NCI-H510A treated with DMSO at 0.1 percent for 48 hours (cell line): ENCODE measurements around the gene SLC5A5.

ENCODE experiments used
- DNase-seq: peaks from one replicate; lab custom pipeline; 2025; lab: John Stamatoyannopoulos, UW

SLC5A5 gene

GRCh38 chr19:17871878-17872250, at the start of gene SLC5A5:
Gene SLC5A5, plus strand, starts transcription at chr19:17871945. Its CDS starts 375 bp downstream, at chr19:17872320.
- no peak for DNase-seq

- DNase-seq: no peak
Measured at GRCh38 chr19:17824339-17824738, 47.4 kb upstream of the SLC5A5 start.

DNA sequence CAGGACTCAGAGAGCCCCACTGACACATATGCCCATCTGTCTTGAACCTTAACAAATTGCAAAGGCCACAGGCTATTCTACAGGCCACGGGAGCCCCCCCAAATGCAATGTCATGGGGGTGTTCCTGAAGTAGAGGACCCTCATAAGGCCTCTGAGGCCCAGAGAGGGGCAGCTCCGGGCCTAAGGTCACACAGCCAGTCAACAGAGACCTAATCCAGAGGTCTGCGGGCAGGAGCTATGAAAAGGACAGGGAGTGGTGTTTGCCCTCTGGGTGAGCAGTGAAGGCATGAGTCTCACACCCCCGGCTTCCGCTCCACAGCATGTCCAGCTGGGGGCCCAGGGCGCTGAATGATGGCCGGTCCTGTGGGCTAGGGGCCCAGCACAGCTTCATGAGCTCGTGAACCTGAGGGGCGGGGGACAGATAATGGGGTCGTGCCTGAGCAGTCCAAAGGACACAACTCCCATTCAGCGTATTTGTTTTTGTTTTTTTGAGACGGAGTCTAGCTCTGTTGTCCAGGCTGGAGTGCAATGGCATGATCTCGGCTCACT, 45.2 kb upstream of the SLC5A5 start:
- DNase-seq: no peak

- peak; percentile 8 for DNase-seq
Measured at GRCh38 chr19:17829855-17830566, 41.7 kb upstream of the SLC5A5 start.

DNA sequence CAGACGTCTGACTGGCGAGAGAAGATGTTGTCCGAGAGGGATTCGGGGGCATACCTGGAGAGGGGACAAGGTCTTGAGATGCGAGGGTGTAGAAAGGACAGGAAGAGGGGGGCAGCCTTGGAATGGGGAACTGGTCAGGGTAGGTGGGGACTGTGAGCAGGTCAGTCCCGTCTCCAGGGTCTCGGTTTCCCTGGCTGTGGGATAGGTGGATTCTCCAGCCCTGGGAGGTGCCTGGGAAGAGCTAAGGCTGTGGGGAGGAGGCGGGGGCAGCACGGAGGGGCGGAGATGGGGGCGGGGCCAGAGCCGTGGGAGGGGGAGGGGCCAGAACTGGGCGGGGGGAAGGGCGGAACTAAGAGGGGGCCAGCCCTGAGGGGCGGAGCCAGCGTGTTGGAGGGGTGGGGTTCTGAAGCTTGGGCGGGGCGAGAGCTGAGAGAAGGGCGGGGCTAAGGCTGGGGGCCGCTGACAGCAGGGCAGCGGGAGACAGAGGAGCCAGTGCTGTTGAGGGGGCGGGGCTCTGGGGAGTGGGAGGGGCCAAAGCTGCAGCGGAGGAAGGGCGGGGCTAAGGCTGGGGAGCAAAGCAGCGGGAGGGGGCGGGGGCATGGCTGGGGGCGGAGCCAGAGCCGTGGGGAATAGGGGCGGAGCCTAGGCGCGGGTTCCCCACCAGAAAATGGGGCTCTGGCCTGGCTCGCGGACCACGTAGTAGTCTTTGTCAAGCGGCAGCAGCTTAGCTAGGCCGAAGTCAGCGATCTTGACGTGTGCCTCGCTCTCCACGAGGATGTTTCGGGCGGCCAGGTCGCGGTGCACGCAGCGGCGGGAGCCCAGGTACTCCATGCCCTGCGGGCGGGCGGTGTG, 41.0 kb upstream of the SLC5A5 start:
- no peak for DNase-seq

- no peak for DNase-seq
Measured at GRCh38 chr19:17831419-17831888, 40.3 kb upstream of the SLC5A5 start.

GRCh38 chr19:17832443-17833208, 39.1 kb upstream of the SLC5A5 start:
- DNase-seq: no peak

DNA sequence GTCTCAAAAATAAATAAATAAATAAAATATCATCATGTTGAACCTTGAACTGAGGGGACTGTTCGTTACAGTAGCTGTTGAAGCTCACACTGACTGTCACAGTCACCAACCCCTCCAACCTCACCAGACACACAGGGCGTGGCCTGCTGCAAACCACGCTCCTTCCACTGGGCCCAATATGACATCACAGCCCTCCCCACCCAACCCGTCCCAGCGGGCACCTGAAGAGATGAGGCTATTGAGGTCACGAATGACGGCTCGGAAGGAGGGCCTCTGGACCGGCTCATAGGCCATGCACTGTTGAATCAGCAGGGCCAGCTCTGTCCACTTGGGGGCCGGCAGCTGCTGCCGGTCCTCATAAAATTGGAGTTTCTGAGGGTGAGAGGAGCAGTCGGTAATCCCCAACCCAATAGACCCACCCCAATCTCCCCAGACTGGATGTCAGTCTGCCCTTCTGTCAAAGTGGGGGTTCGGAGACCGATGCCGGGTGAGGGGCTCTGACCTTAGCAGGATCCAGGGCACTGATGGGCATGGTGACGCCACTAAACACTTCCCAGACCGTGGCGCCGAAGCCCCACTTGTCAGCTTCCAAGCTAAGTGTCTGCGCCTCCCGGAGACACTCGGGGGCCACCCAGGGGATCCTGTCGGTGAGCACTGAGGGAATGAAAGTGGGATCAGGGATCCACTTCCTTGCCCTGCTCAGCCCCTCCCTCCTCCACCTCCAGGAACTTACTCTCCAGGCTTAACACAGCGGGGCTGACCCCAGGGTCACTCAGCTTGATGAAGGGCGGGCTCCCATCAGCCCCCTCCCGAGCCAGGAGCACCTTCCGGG, 37.2 kb upstream of the SLC5A5 start:
- DNase-seq: no peak

DNA sequence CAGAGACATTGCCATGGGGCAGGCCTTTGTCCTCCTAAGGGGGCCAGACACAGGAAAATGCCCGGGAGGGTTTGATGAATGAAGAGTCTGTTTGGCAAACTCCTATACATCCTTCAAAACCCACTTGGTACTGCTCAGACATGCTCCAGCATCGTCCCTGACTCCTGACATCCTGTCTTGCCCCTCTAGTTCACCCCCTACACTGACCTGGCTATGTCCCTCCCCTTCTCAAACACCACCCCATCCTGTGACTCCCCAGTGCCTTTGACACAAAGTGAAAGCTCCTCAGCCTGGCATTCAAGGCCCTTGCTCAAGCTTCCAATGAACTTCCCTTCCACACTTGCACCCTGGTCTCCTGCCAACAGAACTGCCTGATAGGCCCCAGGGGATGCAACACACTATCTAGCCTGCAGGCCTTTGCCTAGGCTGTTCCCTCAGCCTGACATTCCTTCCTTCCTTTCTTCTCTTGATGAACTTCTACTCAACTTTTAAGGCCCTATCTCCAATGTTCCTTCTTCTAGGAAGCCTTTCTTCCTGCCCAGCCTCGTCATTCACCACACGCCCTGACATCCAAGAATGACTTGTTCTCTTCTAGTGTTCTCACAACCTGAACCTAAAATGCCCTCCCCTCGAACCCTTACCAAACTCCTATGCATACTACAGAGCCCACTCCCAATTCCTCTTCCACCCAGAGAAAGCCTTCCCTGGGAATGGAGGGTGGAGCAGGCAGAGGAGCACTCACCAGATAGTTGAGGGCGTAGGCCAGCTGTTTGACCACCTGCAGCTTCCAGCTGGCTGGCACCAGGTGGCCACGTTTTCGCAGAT, 36.4 kb upstream of the SLC5A5 start:
- peak; percentile 2 for DNase-seq

DNA sequence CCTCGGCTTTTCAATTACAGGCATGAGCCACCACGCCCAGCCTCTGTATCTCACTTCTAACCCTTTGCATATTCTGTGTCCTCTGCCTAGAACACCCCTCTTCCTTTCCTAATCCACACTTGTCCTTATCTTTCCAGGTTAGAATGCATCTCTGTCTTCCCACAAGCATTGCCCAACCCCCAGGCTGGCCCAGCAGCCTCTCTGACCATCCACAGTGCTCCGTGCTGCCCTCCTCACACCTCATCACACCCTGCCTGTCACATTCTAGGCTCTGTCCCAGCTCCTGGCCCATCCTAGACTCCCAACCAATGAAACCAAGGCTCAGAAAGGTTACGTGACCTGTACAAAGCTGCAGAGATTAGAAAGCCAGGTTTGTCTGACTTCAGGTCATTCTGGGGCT, 35.2 kb upstream of the SLC5A5 start:
- no peak for DNase-seq

DNA sequence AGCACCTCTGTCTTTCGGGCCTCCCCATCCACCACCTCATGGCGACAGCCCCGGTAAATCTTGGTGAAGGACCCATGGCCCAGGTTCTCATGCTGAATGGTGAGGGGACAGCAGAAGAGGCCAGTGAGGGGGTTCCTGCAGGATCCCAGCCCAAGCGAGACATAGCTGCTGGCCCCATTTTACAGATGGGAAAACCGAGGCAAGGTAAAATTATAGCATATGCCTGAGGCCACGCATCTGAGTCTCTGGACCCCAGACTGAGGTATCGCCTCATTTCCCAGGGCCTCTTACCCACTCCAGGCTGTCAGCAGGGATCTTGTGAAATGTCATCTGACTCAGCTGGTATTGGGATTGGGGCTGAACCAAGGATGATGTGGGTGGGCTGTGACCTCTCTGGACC, 33.8 kb upstream of the SLC5A5 start:
- no peak for DNase-seq

GRCh38 chr19:17840019-17840418, 31.7 kb upstream of the SLC5A5 start:
- no peak for DNase-seq

GRCh38 chr19:17841371-17841809, 30.4 kb upstream of the SLC5A5 start:
- no peak for DNase-seq

DNA sequence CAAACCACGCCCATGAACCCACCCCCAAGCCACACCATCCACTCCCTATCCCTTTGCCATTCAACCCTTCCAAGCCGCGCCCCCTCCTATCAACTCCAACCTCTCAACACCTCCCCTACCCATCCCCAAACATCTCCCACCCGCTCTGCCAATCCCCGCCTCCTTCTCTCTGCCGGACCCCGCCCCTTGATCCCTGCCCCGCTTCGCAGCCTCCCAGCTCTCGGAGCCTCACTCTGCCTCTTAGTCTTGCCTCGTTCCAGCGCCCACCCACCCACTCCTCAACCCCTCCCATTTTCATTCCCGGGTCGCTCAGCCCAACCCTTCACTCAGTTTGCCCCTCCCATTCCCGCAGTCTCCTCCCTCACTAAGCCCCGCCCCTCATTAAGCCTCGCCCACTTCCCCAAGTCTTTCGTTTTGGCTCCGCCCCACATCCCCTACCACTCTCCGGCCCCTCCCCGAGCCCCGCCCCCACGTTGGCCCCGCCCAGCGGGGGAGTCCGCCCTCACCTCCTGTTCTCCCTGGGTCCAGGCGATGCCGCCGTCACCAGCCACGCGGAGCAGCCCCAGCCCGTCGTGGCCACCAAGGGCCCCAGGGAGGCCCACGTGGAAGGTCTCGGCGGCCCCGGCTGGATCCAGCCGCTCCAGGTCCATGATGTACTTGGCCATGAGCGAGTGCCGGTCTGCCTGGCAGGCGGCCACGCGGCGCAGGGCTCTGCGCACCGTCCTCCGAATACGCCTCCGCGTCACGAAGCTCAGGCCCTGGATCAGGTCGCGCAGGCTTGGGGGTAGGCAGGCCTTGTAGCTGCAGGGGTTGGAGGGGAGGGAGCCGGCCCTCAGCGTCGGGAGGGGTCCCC, 29.7 kb upstream of the SLC5A5 start:
- peak; percentile 24 for DNase-seq

DNA sequence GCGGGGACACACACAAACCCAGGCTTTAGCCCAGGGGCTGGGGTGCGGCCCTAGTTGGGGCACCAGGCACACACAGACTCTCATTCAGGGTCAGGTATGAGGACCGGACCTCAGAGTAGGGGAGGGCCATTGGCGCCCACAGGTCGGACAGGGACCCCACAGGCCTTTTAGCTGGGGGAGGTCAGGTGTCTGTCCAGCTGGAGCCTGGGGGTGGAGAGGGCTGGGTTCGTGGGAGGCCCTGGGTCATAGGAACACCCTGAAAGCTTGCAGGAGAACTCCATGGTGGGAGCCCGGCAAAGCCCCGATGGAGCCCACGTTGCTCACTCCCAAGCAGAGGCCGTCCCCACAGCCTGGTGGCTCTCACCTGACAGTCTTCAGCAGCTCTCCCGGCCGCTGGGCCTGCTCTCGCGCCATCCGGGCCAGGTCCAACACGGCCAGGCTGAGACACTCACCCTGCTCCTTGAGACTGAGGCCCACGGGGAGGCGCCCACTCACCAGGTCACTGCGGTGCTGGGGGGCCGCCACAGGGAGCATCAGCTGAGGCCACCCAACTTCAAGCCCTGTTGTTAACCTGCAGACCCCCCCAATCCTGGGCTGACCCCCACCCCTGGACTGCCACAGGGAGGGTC, 29.0 kb upstream of the SLC5A5 start:
- no peak for DNase-seq

GRCh38 chr19:17843292-17843827, 28.4 kb upstream of the SLC5A5 start:
- no peak for DNase-seq

GRCh38 chr19:17843908-17844490, 27.7 kb upstream of the SLC5A5 start:
- no peak for DNase-seq

DNA sequence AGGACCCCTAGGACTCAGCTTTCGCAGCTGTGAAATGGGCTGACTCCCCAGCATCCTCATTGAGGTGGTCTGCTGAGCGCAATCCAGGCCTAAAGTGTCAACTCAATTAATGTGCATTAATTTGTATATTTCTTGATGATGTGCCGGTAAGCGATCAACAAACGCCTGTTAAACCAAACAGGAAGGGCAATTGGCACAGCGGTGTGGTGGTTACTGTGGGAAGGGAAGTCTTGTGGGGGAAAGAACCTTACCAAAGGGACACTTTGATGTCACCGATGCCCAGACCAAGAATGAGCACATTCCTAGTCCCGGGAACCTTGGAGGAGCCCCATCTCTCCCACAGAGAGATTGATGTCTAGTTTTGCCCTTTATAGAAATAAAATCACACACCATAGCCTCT, 25.6 kb upstream of the SLC5A5 start:
- DNase-seq: no peak
